Loucy (cell line): ENCODE results near the gene TMEM53.

ENCODE experiments used
- EZH2phosphoT487 ChIP-seq: fragments of 200-600 bp; IDR thresholded peaks from 2 replicates; pipeline ENCODE4 v1.6.1; 2018; ENCODE audit warnings: antibody characterized with exemption, mild to moderate bottlenecking, moderate library complexity, borderline replicate concordance
- TF ChIP-seq, protein P1 (sequence below): fragments of 200-600 bp; sonication (generic); conservative IDR thresholded peaks from 2 replicates; pipeline ENCODE4 v1.5.1; 2014; ENCODE audit warnings: mild to moderate bottlenecking, antibody characterized with exemption, low read length

DNA sequence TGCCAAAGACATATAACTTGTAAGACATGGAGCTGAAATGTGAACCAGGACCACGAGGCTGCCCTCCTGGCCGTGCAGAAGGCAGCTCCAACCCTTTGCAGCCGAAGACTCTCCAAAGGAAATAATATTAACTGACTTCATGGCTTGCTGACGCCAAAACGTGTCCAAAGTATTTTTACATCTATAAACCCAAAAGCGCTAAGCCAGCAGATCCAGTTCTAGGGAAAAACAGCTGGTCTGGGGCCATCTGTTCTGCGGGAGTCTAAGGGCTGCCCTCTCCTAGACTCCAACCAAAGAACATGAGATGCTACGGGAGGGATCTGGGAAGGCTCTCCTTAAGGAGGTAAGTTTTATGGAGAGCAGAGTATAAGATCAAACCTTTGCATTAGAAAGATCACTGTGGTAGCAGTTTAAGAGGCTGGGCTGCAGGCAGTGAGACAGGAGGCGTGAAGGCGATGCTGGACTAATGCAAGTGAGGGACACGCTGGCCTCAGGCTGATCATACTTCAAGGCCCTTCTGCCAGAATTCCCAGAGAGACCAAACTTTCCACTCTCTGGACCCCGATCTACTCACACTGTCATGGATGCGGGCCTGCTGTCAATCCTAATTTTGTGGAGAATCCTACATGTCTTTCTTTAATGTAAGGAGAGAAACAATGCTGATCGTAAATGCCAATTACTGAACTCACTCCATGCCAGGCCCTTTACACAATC, 1.2 kb downstream of the TMEM53 start:
- TF ChIP-seq, protein P1, sequence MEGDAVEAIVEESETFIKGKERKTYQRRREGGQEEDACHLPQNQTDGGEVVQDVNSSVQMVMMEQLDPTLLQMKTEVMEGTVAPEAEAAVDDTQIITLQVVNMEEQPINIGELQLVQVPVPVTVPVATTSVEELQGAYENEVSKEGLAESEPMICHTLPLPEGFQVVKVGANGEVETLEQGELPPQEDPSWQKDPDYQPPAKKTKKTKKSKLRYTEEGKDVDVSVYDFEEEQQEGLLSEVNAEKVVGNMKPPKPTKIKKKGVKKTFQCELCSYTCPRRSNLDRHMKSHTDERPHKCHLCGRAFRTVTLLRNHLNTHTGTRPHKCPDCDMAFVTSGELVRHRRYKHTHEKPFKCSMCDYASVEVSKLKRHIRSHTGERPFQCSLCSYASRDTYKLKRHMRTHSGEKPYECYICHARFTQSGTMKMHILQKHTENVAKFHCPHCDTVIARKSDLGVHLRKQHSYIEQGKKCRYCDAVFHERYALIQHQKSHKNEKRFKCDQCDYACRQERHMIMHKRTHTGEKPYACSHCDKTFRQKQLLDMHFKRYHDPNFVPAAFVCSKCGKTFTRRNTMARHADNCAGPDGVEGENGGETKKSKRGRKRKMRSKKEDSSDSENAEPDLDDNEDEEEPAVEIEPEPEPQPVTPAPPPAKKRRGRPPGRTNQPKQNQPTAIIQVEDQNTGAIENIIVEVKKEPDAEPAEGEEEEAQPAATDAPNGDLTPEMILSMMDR = no peak
- TF ChIP-seq EZH2phosphoT487 = no peak
